DMS153 (cell line): Measurements from ENCODE around the gene PASD1.
"Not testable (repeated sequence)": the region's sequence is repeated elsewhere in the genome, so short reads cannot be mapped to it uniquely, and the experiment has no call there.

ENCODE experiments used
- DNase-seq: peaks from one replicate; lab custom pipeline; 2025; lab: John Stamatoyannopoulos, UW

The PASD1 gene

DNA sequence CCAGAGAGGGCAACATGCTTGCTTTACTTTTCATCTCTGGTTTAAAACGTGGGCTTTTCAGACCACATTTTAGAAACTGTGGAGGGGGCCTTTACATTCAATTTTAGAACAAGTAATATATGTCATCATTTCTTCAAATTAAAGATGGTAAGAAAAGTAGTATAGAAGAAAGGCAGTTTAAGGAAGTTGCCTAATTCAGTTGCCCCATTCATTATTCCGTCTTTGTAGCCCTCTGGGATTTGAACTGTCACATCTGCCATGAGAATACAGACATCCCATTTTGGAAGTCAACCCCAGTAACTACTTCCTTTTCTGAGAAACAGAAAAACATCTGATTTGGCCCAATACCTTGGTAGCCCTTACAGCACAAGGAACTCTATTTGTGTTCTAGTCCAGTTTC, 61.2 kb downstream of the PASD1 start:
- no peak for DNase-seq

DNA sequence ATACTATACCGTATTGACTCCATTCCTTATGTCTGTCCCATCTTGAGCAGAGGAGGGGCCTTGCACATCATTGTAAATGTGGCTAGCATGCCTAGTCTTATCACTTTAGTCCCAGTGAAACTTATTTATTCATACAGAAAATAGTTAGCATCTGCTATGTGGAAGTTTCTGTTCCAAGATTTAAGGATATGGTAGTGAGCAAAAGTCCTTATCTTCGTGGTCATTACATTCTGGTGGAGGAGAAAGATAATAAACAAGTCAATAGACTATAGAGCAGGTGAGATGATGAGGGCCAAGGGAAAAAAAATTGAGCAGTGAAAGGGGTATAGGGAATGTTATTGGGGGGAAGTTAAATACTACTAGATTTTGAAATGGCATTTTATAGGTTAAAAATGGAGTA, 68.3 kb downstream of the PASD1 start:
- no peak for DNase-seq

DNA sequence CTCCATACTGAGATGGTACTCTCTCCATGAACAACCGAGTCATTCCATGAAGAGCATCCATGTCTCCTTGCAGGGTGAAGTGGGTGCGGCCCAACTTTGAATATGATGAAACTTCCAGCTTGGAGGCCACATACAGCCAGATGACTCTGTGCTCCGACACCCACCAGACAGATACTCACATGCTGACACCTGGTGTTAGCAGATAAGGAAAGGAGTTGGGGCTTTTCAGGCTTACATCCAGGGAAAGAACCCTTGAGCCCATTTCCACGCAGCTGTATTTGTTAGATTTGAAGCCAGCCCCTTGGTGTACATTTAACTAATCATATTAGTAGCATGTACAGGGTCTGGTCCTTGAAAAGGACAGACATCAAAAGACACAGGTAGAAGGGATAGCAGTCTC, 69.7 kb downstream of the PASD1 start:
- no peak for DNase-seq

DNA sequence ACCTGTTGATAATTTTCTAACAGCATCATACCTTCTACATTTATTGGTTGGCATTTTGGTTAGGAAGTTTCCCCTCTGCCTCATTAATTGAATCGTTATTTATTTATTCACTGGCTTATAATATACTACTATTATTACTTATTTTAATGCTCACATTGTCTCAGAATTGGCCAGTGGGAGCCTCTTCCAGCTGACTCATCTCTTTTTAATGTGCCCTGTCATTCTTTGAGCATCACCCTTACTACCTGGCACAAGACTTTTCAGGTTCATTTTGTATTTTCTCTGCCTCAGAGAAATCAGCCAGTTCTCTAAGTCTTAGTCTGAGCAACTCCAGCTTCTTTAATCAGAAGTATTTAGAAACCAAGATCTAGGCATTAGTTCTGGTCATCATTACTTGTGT, 71.5 kb downstream of the PASD1 start:
- DNase-seq: no peak

DNA sequence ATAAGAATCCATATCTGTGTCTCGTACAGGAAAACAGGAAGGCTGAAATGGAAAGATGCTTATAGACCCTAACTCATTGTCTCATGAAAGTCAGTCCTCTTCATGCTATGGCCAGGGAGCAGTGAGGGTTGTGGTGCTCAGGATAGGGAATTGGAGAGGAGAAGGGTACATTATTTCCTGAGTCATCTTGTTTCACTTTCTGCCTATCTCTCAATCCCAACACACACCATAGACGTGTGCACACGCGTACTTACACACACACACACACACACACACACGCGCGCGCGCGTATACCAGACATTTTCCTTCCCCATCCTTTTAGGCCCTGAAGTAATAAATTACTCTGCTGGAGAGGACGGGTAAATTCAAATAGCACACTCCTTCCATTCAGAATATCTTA, 78.1 kb downstream of the PASD1 start:
- no peak for DNase-seq

DNA sequence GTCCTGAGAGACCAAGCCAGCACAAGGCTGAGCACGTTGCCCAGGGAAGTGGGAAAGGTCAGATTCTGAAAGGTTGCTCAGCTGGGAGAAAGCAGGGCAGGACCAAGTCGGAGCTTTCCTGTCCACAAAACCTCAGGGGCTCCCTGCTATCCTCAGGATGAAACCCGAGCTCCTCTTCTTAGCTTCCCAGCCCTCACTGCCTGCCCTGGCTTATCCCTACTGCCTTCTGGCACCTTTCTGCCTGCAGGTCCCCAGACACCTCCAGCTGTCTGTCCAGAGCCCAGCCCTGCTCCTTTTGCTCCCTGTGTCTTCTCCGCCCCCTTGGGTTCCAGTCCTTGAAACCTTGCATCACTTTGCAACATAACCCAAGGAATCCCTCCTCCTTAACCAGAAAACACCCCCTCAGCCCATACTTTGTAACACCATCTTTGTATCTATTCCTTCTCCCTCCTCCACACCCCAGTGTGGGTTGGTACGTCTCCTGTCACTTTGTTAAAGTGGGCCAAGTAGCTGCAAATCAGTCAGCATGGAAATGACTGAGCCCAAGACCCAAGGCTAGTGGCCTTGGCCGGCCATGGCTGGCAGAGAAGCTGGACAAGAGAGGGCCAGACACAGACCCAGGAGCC, 111.8 kb downstream of the PASD1 start:
- no peak for DNase-seq

DNA sequence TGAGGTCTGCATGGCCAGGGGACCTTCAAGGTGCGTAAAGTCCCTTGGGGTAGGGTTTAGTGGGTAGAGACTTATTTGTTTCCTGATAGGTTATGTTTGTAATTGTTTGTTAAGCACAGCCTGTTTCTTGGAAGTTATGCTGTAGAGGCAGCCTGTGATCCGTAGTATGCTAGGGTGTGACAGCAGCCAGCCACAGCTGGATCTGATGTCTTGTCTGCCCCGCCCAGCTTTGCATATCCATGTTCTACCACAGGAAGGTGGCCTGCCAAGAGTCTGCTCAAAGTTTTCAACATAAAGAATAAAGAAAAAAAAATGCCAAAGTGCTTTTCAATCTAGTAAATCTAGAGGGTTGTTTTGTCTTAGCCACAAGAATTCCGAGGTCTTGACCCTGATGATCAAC, 112.7 kb downstream of the PASD1 start:
- no peak for DNase-seq

DNA sequence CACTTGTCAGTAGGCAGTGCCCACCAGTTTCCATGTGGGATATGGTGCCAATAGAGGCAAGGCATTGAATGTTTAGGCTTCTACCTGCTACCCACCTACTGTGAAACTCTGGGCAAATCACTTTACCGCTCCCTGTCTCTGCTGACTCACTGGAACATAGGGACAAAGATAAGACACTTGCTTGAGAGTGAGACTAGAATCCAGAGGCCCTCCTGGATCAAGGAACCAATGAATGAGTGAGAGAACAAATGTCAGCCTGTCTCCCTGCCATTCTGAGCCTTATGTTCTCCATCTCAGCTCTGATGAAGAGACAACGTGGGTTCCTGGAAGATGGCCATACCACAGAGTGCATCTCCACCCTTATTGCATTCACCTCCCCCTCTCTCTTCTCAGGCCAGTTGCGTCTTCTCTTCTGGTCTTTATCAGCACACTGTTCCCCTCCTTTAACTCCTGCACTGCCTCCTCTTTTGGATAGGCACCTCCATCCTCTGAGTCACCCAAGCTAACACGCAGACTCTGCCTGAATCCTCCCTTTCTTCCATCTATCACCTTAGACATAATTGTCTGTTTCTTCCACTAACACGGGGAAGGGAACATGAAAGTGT, 116.4 kb downstream of the PASD1 start:
- no peak for DNase-seq

DNA sequence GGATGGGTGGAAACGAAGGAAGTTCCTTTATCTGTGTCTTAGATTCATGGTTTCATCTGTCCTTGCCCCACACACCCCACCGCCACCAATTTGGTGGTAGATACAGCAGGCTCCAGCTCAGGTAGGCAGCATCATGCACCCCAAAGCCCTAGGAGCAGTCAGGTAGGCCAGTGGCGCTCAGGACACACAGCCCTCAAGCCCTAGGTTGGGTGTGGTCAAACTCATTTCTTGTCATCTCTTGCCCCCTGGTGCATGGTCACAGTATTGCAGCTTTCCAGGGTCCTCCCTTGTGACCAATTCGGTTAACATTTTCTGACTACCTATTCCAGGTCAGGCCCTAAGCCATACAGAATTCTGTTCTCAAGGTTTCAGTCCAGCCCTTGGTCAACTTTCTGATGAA, 117.3 kb downstream of the PASD1 start:
- peak; percentile 11 for DNase-seq

DNA sequence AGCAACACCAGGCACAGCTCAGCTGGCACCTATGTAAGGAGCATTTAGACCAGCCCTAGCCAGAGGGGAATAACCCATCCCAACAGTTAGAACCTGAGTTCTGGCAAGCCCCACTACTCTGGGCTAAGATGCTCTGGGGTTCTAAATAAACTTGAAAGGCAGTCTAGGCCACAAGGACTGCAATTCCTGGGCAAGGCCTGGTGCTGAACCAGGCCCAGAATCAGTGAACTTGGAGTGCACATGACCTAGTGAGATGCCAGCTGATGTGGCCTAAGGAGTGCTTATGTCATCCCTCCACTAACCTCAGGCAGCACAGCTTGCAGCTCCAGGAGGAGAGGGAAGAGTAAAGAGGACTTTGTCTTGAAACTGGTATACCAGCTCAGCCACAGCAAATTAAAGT, 124.2 kb downstream of the PASD1 start:
- DNase-seq: no peak

DNA sequence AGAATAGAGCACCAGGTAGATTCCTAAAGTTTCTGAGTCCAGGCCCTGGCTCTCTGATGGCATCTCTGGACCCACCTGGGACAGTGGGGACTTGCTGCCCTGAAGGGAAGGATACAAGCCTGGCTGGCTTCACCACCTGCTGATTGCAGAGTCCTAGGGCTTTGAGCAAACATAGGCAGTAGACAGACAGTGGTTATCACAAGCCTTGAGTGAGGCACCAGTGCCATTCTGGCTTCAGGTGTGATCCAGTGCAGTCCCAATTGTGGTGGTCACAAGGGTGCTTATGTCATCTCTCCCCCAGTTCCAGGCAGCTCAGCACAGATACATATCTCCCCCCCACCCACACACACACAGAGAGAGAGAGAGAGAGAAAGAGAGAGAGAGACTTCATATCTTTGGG, 125.2 kb downstream of the PASD1 start:
- no peak for DNase-seq

DNA sequence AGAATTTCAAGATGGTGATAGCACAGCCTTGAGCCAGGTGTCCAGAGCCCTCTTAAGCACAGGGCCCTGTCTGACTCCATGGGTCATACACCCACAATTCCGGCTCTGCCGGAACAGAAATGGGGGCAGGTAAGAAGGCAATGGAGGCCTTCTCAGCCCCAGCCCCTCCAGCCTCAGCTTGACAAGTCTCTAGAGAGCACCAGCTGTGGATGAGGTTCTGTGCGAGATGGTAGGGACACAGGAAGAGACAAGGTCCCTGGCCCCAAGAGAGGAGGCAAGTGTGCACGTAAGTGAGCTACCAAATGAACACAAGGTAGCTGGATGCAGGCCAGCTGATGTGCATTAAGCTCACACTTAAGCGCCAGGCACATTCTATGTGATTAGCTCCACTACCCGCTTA, 129.3 kb downstream of the PASD1 start:
- DNase-seq: no peak

DNA sequence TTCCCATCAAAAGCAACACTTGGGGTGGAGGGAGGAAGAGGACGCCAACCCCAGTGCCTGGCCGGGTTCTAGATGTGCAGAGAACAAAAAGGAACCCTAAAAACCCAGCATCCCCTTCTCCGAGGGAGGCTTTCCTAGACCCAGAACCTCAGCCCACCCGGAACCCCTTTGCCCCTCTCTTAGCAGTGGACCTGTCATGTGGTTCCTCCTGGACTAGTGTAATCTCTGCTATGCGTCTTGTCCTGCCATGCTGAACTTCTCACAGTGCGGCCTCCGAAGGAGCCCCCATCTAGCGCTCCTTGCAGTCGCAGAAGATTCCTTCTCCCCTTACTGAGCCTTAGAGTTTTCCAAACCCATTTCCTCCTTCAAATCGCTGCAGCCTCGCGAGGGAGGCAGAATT, 130.6 kb downstream of the PASD1 start:
- no peak for DNase-seq

DNA sequence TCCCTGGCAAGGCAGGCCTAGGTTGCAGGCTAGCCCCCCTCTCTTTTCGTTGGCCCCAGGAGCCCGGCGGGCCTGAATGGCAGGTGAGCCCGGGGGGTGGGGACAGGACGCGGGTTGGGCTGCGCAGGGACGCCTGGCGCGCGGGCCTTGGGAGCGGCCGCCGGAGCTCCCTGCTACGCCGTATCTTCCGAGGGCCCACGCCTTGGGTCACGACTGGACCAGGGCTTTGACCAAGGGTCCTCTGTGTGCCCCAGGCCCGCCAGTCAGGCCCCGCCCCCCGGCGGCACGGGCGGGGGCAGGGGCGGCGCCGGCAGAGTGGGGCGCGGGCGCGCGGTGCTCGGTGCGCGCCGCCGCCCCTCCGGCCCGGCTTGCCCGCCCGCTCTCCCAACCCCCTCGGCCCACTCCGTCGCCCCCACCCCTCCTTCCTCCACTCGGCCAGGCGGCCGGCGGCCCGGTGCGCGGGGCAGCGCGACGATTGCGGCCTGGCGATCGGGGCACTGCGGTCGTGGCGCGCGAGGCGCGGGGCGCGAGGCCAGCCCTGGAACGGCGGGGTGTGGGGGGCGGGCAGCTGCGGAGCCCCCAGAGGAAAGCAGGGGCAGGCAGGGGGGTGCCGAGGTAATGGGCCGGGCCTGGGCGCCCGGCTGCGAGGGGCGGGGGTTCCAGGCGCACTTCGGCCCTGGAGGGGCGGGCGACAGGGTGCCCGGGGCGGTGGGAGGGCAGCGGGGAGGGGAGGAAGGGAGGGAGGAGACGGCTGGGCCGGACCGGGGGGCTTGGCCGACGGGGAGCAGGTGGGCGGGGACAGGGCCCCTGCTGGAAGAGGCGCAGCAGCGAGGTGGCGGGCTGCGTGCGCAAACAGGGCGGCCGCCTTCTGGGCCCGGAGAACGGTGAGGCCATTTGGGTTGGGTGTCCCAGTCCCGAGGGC, 131.4 kb downstream of the PASD1 start, which contains the start of gene PRRG3:
Gene PRRG3, plus strand, starts transcription at position 798 of the 922 bp plus-strand sequence. CDS start 3,357 bp downstream, outside the sequence.
- DNase-seq: no peak

DNA sequence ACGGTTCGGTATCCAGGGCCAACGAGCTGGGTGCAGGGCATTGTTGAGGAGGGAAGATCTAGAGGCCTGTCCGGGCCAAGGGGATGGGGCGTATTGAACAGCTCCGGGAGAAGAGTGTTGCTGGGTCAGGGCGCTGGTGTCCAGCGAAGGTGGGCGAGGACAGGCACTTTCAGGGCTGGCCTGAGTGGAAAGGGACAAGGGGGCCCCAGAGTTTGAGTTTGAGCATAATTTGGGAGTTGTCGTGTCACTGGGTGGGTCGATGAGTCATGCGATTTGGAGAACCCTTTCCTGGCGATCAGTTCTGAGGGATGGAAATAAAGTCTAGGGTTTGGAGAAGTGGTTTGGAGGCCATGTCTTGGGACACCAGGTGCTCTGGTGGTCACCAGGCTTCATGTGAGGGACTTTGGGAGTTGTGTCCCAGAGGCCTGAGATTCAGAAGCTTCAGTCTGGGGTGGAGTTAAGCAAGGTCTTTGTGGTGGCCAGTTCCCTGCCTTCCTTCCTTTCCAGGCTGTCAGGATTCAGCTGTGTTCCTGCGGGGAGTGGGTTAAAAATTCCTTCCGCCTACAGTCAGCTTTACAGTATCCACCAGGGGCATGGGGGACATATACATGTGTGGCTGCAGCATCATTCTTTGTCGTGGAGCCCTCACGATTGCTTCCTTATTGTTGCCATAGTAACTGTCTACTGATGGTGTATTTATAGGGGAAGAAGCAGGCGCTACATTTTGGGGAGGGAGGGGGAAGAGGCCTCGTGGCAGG, 132.3 kb downstream of the PASD1 start:
- DNase-seq: no peak

DNA sequence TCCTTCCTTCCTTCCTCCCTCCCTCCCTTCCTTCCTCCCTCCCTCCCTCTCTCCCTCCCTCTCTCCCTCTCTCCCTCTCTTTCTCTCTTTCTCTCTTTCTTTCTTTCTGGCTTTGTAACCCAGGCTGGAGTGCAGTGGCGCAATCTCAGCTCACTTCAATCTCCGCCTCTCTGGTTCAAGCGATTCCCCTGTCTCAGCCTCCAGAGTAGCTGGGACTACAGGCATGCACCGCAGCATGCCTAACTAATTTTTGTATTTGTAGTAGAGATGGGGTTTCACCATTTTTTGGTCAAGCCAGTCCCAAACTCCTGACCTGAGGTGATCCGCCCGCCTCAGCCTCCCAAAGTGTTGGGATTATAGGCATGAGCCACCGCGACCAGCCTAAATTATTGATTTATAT, 133.6 kb downstream of the PASD1 start:
- DNase-seq: not testable (repeated sequence)

DNA sequence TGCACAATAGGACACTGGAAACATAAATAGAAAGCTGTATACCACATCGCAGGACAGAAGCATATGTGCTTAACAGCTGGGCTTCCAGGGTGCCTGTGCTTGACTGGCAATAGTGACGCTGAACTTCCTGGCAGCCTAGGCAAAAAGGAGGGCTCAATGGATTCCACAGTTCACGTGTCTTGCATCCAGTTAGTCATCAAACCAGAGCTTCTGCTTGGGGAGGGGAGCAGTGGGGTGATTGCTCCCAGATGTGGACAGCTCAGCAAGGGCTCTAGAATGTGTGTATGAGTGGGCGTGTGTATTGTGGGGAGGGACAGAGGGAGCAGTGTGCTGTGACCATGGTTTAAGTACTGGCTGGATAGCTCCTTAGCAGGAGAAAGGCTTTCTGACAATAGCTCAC, 134.0 kb downstream of the PASD1 start:
- no peak for DNase-seq

DNA sequence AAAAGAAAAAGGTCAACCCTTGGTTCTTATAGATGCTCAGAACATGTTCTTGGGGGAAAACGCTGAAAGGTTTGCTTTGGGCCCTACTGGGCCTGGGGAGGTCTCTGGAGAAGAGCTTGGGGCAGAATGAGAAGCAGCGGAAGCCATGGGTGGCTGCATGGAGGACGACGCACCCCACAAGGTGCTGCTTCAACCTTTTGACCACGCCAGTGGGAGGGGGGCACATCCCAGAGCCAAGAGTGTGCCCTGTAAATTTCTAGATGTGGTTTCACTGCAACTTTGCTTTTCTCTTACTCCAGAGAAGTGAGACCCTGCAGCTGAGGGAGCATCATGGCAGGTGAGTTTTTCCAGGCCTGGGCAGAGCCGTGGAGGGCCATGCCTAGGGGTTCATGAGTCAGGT, 135.0 kb downstream of the PASD1 start:
- no peak for DNase-seq

DNA sequence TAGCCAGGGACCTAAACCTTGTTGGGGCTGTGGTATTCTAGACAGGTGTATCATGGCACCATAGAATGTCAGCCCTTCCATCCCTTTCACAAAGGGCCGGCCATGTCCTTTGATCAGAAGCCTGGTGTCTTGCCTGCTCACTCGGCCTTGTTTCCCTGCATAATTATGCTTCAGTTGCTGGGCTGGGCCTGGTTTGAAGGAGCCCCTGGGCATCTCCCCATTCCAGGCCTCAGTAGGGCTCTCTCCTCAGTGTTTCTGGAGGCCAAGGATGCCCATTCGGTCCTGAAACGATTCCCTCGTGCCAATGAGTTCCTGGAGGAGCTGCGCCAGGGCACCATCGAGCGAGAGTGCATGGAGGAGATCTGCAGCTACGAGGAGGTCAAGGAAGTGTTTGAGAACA, 136.3 kb downstream of the PASD1 start:
- no peak for DNase-seq

DNA sequence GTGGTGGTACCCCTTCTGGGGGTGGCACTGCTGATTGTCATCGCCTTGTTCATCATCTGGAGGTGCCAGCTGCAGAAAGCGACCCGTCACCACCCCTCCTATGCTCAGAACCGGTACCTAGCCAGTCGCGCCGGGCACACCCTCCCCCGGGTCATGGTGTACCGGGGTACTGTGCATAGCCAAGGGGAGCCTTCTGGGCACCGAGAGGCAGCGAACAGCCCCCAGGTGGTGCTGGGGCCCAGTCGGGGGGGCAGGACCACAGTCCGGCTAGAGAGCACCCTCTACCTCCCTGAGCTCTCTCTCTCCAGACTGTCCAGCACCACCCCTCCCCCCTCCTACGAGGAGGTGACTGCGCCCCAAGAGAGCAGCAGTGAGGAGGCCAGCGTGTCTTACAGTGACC, 137.1 kb downstream of the PASD1 start:
- DNase-seq: no peak

DNA sequence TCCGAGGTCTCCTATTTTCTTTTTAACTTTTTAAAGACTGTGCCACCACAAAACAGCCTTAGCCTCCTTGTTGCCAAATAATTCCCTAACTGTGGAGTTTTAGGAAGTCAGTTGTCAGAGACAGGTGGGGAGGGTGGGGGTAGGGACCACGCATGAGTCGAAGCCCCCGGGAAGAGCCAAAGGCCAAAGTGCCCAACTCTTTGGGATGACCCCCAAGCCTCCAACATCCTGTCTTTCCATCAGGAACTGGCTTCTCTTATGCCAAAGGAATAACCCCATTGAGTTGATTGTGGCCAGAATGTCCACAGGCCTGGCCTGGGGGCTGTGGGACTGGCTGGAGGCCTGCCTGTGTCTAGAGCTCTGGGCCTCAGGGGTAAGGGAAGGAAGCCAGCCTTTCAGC, 137.6 kb downstream of the PASD1 start:
- no peak for DNase-seq

DNA sequence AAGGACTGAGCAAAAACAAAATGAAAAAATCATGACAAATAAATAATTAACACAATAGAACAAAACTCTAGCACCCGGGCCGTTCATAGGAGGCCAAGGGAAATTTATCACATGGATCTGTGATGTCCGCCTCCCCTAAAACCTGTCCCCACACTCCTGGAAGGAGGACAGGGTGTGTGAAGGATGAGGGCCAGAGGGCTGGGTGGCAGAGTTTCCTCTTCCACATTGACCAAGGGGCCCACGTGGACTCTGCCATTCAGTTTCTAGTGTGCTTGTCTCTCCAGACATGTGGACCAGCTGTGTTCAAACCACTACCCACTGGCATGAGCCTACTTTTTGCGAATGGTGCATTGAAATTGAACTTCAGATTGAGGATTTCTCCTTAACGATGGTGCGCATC, 138.1 kb downstream of the PASD1 start:
- DNase-seq: no peak
